Kidney epithelial cell (primary cell): ENCODE data around the gene PCSK2. TPM values are rescaled to one million over a fixed set of nuclear protein-coding genes. Genes with fewer than 3 reads are reported as not detected.

ENCODE experiments used
- DNase-seq: peaks from one replicate; pipeline ENCODE4 v3.0.0-alpha.2; 2010; ENCODE audit warnings: low read depth
- H3K27me3 ChIP-seq: 2 replicates; pipeline ENCODE4 v1.6.0; 2011; ENCODE audit warnings: low read length; ENCODE audit not compliant: control insufficient read depth, insufficient read depth
- H3K36me3 ChIP-seq: 2 replicates; pipeline ENCODE4 v1.5.1; 2011; ENCODE audit warnings: low read length; ENCODE audit not compliant: control insufficient read depth, insufficient read depth
- H3K4me3 ChIP-seq: 2 replicates; pipeline ENCODE4 v1.5.1; 2011; ENCODE audit warnings: low read depth, mild to moderate bottlenecking, control low read depth, low read length
- CTCF ChIP-seq: IDR thresholded peaks from 2 replicates; pipeline ENCODE4 v1.5.1; 2011; ENCODE audit warnings: mild to moderate bottlenecking, moderate library complexity, low read length, control low read depth, inconsistent platforms; ENCODE audit not compliant: insufficient read depth, poor library complexity, severe bottlenecking
- total RNA-seq: library from RNA; depleted of rRNA; stranded (reverse); fragments of >200 nt; gene quantifications from 2 replicates; pipeline ENCODE4 v1.2.3, GENCODE V29; 2015

Gene PCSK2
- total RNA-seq, 1 donor from 2014 or later = 0.04 TPM

- DNase-seq = no peak
- H3K27me3 ChIP-seq = no peaks in the 10 kb centered on the region
- H3K4me3 ChIP-seq = no peak overlapping the region
- TF ChIP-seq CTCF = no peak
- H3K36me3 ChIP-seq = no peaks in the 10 kb centered on the region
Observed at GRCh38 chr20:17468073-17468840, 241.4 kb downstream of the PCSK2 start.

DNA sequence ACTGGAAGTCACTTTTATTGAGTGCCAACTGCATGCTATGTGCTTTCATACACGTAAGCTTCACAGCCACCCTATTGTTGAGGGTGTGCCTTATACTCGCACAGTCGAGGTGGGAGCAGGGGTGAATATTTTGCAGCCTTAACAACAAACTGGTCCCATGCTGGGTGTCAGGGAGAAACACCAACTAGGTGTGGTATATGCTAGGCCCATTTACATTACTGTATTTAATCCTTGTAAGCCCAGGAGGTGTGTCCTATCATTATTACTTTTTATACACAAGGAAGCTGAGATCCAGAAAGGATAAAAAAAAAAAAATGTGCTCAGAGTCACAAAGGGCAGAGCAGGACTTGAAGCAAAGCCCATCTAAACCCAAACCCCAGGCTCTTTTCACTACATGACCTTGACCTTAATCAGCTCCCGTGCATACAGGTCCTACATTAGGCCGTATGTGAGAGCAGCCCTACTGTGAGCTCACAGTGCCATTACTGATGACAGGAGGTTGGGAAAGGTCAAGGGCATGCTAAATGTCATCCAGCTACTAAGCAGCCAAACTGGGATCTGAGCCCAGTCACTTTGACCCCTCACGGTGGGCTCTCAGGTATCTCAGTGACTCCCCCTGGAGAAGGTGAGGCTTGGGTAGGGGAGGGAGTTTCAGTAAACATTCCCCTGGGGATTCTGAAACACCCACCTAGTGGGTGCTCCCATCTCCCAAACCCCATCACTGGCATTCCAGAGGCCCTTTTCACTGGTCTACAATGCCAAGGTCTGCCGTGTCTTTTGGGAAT, 242.6 kb downstream of the PCSK2 start:
- no peaks in the 10 kb centered on the region for H3K27me3 ChIP-seq
- no peak for DNase-seq
- H3K36me3 ChIP-seq = no peaks in the 10 kb centered on the region
- H3K4me3 ChIP-seq = no peak overlapping the region
- no peak for TF ChIP-seq CTCF

DNA sequence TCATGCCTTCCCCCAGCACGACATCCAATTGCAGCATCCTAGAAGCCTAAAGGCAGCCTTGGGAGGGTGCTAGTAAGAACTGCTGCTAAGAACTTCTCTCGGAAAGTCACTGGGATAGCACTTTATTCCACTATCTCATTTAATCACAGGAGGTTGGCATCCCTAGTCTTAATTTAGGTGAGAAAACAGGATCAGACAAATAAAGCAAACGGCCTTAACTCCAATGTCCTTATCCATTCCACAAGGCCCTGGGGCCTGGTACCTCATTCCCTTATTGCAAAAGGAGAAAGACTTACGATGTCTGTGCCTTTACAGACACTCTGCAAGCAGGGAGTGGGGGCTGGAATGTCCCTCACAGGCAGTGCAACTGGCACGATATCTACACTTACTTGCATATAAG, 243.7 kb downstream of the PCSK2 start:
- Histone ChIP-seq H3K36me3 (no peaks in the 10 kb centered on the region), H3K27me3 (no peaks in the 10 kb centered on the region), H3K4me3 (no peak overlapping the region)
- no peak for DNase-seq
- no peak for TF ChIP-seq CTCF

- no peaks in the 10 kb centered on the region for H3K27me3 ChIP-seq
- no peak for DNase-seq
- H3K36me3 ChIP-seq = no peaks in the 10 kb centered on the region
- no peak for TF ChIP-seq CTCF
- no peak overlapping the region for H3K4me3 ChIP-seq
Observed at GRCh38 chr20:17470973-17471372, 244.1 kb downstream of the PCSK2 start.

- no peak for TF ChIP-seq CTCF
- H3K36me3 ChIP-seq = no peaks in the 10 kb centered on the region
- no peak for DNase-seq
- no peaks in the 10 kb centered on the region for H3K27me3 ChIP-seq
- no peak overlapping the region for H3K4me3 ChIP-seq
Observed at GRCh38 chr20:17471606-17472187, 244.9 kb downstream of the PCSK2 start.
